ENCODE measurements around the gene CD8A.

Gene CD8A

DNA sequence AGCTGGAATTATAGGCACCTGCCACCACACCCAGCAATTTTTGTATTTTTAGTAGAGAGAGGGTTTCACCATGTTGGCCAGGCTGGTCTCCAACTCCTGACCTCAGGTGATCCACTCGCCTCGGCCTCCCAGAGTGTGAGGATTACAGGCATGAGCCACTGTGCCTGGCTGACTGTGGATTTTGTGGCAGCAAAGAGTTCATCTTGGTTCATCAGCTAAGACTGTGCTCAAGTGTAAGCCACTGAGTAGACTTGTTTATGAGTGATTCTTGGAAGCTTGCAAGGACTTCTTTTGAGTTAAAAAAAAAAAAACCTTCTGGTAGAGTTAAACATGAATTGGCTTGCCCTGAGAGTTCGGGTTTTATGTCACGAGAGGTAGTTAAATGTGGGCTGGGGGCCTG is 36.2 kb upstream of the CD8A start:
- H3K36me3 ChIP-seq (ENCODE audit: control insufficient read depth, insufficient read depth, low read length) = no peaks in the 10 kb centered on the region
- no peaks in the 10 kb centered on the region for H3K27me3 ChIP-seq (ENCODE audit: control insufficient read depth, insufficient read depth, low read length, poor library complexity, severe bottlenecking)
- no peaks in the 10 kb centered on the region for H3K9me3 ChIP-seq (ENCODE audit: control insufficient read depth, low read length)
- H3K4me1 ChIP-seq (ENCODE audit: control insufficient read depth, insufficient read depth, low read length) = no peaks in the 10 kb centered on the region
- WGBS, 2 experiments = 94 to 97% methylated on average over 4 of the region's 4 CpGs
- H3K4me3 ChIP-seq (ENCODE audit: insufficient read depth, low read depth, low read length) = no peak overlapping the region
- no peak overlapping the region for H3K27ac ChIP-seq (ENCODE audit: insufficient read depth, low read depth, low read length, poor library complexity, severe bottlenecking)

- Histone ChIP-seq H3K9me3 (ENCODE audit: control insufficient read depth, low read length) (no peaks in the 10 kb centered on the region), H3K4me3 (ENCODE audit: insufficient read depth, low read depth, low read length) (no peak overlapping the region), H3K27me3 (ENCODE audit: control insufficient read depth, insufficient read depth, low read length, poor library complexity, severe bottlenecking) (no peaks in the 10 kb centered on the region), H3K36me3 (ENCODE audit: control insufficient read depth, insufficient read depth, low read length) (no peaks in the 10 kb centered on the region), H3K4me1 (ENCODE audit: control insufficient read depth, insufficient read depth, low read length) (no peaks in the 10 kb centered on the region), H3K27ac (ENCODE audit: insufficient read depth, low read depth, low read length, poor library complexity, severe bottlenecking) (no peak overlapping the region)
- 87 to 93% methylated on average over 15 to 16 of the region's 16 CpGs for WGBS, 2 experiments
Observed at GRCh38 chr2:86825693-86826381, 35.1 kb upstream of the CD8A start.

DNA sequence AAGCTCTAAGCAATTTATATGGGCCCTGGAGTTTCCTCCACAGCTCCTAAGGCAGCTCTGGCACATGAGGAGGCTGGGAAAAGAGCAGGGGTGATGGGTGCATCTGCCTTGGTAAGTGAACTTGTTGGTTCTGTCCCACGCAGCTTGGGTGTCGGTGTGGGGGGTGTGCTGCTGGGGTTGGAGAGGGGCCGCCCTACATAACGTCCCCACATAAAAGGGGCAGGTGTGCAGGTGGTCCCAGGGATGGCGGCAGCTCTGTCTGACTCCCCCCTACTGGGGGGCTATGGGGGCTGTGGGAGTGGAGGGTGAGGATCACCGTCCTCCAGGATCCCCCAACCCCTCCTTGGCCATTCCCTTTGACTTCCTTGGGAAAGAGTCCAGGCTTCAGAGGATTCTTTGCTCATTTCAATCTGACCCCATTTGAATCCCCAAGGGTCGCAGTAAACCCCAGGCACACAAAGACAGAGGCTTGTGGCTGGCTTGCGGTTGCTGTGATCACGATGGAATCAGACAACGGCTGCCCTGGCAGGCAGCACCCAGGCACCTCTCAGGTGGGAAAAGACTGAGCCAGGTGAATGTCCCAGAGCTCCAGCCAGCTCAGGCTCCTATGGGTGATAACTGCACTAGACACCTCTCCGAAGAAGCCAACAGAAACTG is 34.5 kb upstream of the CD8A start:
- Histone ChIP-seq H3K9me3 (ENCODE audit: control insufficient read depth, low read length) (no peaks in the 10 kb centered on the region), H3K27ac (ENCODE audit: insufficient read depth, low read depth, low read length, poor library complexity, severe bottlenecking) (no peak overlapping the region), H3K36me3 (ENCODE audit: control insufficient read depth, insufficient read depth, low read length) (no peaks in the 10 kb centered on the region), H3K4me1 (ENCODE audit: control insufficient read depth, insufficient read depth, low read length) (no peaks in the 10 kb centered on the region), H3K4me3 (ENCODE audit: insufficient read depth, low read depth, low read length) (no peak overlapping the region), H3K27me3 (ENCODE audit: control insufficient read depth, insufficient read depth, low read length, poor library complexity, severe bottlenecking) (no peaks in the 10 kb centered on the region)
- 91 to 92% methylated on average over 10 to 11 of the region's 11 CpGs for WGBS, 2 experiments

- Histone ChIP-seq H3K27me3 (ENCODE audit: control insufficient read depth, insufficient read depth, low read length, poor library complexity, severe bottlenecking) (no peaks in the 10 kb centered on the region), H3K36me3 (ENCODE audit: control insufficient read depth, insufficient read depth, low read length) (no peaks in the 10 kb centered on the region), H3K4me1 (ENCODE audit: control insufficient read depth, insufficient read depth, low read length) (no peaks in the 10 kb centered on the region), H3K27ac (ENCODE audit: insufficient read depth, low read depth, low read length, poor library complexity, severe bottlenecking) (no peak overlapping the region), H3K9me3 (ENCODE audit: control insufficient read depth, low read length) (no peaks in the 10 kb centered on the region), H3K4me3 (ENCODE audit: insufficient read depth, low read depth, low read length) (no peak overlapping the region)
- 61% methylated on average over 3 of the region's 3 CpGs for WGBS, 2 experiments
Observed at GRCh38 chr2:86822668-86823345, 32.1 kb upstream of the CD8A start.

DNA sequence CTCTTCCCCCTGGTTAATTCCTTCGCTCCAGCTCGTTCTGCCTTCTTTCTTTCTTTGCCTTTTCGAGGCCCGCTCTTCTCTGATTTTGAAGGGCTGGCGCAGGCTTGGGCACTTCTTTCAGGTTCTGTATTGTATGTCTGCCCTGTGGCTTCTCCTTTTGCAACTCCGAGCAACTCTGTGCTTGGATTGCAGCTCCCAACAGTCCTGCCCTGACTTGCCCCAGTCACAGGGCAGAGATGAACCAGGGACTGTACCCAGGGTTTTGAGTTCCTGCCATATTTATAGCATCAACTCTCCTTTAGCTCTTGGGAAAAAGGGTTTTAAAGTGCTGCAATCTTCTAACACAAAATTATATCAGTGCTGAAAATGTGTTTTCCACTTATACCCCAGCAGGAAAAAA is 31.1 kb upstream of the CD8A start:
- 89 to 90% methylated on average over 6 of the region's 6 CpGs for WGBS, 2 experiments
- no peaks in the 10 kb centered on the region for H3K9me3 ChIP-seq (ENCODE audit: control insufficient read depth, low read length)
- no peaks in the 10 kb centered on the region for H3K36me3 ChIP-seq (ENCODE audit: control insufficient read depth, insufficient read depth, low read length)
- no peak overlapping the region for H3K4me3 ChIP-seq (ENCODE audit: insufficient read depth, low read depth, low read length)
- H3K27me3 ChIP-seq (ENCODE audit: control insufficient read depth, insufficient read depth, low read length, poor library complexity, severe bottlenecking) = no peaks in the 10 kb centered on the region
- H3K27ac ChIP-seq (ENCODE audit: insufficient read depth, low read depth, low read length, poor library complexity, severe bottlenecking) = no peak overlapping the region
- no peaks in the 10 kb centered on the region for H3K4me1 ChIP-seq (ENCODE audit: control insufficient read depth, insufficient read depth, low read length)

DNA sequence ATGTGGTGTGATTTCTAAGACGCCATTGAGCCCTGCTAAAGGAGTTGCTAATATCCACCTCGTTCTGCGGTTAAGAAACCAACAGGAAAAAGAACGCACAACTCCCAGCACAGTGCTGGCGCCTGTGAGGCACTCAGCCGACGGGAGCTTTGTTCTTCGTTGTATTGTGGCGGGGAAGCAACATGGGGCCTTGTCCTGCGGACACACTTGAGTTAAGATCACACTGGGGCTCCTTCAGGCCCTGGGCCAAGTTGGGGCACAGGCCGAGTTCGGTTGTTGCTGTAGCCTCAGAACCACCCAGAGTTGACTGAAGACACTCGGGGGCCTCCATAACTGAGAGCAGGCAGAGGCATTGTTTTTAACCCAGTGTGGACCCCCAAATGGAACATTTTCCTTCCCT is 30.6 kb upstream of the CD8A start:
- WGBS, 2 experiments = 81 to 83% methylated on average over 13 of the region's 13 CpGs
- H3K27me3 ChIP-seq (ENCODE audit: control insufficient read depth, insufficient read depth, low read length, poor library complexity, severe bottlenecking) = no peaks in the 10 kb centered on the region
- H3K4me3 ChIP-seq (ENCODE audit: insufficient read depth, low read depth, low read length) = no peak overlapping the region
- H3K4me1 ChIP-seq (ENCODE audit: control insufficient read depth, insufficient read depth, low read length) = no peaks in the 10 kb centered on the region
- no peak overlapping the region for H3K27ac ChIP-seq (ENCODE audit: insufficient read depth, low read depth, low read length, poor library complexity, severe bottlenecking)
- no peaks in the 10 kb centered on the region for H3K36me3 ChIP-seq (ENCODE audit: control insufficient read depth, insufficient read depth, low read length)
- H3K9me3 ChIP-seq (ENCODE audit: control insufficient read depth, low read length) = no peaks in the 10 kb centered on the region

GRCh38 chr2:86818957-86819356 is 28.2 kb upstream of the CD8A start:
- no peaks in the 10 kb centered on the region for H3K9me3 ChIP-seq (ENCODE audit: control insufficient read depth, low read length)
- no peaks in the 10 kb centered on the region for H3K27me3 ChIP-seq (ENCODE audit: control insufficient read depth, insufficient read depth, low read length, poor library complexity, severe bottlenecking)
- no peaks in the 10 kb centered on the region for H3K36me3 ChIP-seq (ENCODE audit: control insufficient read depth, insufficient read depth, low read length)
- WGBS, 2 experiments = 94 to 97% methylated on average over 2 of the region's 2 CpGs
- no peak overlapping the region for H3K4me3 ChIP-seq (ENCODE audit: insufficient read depth, low read depth, low read length)
- no peak overlapping the region for H3K27ac ChIP-seq (ENCODE audit: insufficient read depth, low read depth, low read length, poor library complexity, severe bottlenecking)
- H3K4me1 ChIP-seq (ENCODE audit: control insufficient read depth, insufficient read depth, low read length) = no peaks in the 10 kb centered on the region

DNA sequence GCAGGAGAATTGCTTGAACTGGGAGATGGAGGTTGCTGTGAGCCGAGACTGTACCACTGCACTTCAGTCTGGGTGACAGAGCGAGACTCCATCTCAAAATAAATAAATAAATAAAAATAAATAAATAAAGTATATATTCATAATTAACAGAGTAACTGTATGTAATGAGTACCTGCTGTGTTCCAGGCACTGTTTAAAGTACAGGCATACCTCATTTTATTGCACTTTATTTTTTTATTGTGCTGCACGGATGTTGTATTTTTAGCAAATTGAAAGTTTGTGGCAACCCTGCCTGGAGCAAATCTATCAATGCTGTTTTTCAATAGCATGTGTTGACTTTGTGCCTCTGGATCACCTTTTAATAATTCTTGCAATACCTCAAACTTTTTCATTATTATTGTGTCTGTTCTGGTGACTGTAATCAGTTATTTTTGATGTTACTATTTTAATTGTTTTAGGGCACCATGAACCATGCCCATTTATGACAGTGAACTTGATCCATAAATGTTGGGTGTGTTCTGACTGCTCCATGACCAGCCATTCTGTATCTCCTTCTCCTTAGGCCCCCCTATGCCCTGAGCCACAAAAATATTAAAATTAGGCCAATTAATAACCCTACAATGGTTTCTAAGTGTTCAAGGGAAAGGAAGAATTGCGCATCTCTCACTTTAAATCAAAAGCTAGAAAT is 27.5 kb upstream of the CD8A start:
- 89 to 100% methylated on average over 2 to 3 of the region's 4 CpGs for WGBS, 2 experiments
- Histone ChIP-seq H3K4me3 (ENCODE audit: insufficient read depth, low read depth, low read length) (no peak overlapping the region), H3K9me3 (ENCODE audit: control insufficient read depth, low read length) (no peaks in the 10 kb centered on the region), H3K27me3 (ENCODE audit: control insufficient read depth, insufficient read depth, low read length, poor library complexity, severe bottlenecking) (no peaks in the 10 kb centered on the region), H3K4me1 (ENCODE audit: control insufficient read depth, insufficient read depth, low read length) (no peaks in the 10 kb centered on the region), H3K27ac (ENCODE audit: insufficient read depth, low read depth, low read length, poor library complexity, severe bottlenecking) (no peak overlapping the region), H3K36me3 (ENCODE audit: control insufficient read depth, insufficient read depth, low read length) (no peaks in the 10 kb centered on the region)

GRCh38 chr2:86815611-86816010 is 24.9 kb upstream of the CD8A start:
- no peaks in the 10 kb centered on the region for H3K36me3 ChIP-seq (ENCODE audit: control insufficient read depth, insufficient read depth, low read length)
- H3K27ac ChIP-seq (ENCODE audit: insufficient read depth, low read depth, low read length, poor library complexity, severe bottlenecking) = no peak overlapping the region
- H3K4me3 ChIP-seq (ENCODE audit: insufficient read depth, low read depth, low read length) = no peak overlapping the region
- 93 to 94% methylated on average over 1 of the region's 1 CpG for WGBS, 2 experiments
- no peaks in the 10 kb centered on the region for H3K4me1 ChIP-seq (ENCODE audit: control insufficient read depth, insufficient read depth, low read length)
- no peaks in the 10 kb centered on the region for H3K27me3 ChIP-seq (ENCODE audit: control insufficient read depth, insufficient read depth, low read length, poor library complexity, severe bottlenecking)
- no peaks in the 10 kb centered on the region for H3K9me3 ChIP-seq (ENCODE audit: control insufficient read depth, low read length)
